Measurements from ENCODE around the gene TMEM95.

DNA sequence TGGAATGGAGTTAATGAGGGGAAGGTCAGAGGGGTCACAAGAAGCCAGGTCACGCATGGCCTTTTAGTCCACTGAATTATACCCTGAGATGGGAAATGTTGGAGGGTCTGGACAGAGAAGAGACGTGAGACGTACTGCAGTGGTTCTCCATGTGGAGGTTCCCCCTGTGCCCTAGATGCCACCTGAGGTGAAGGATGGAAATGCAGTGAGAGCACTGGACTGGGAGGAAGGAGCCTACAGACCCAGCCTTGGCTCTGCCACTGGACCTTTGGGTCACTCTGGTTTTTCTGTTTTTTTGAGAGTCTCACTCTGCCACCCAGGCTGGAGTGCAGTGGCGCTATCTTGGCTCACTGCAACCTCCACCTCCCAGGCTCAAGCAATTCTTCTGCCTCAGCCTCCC lies 41.2 kb downstream of the TMEM95 start:
- TF ChIP-seq, protein P1, sequence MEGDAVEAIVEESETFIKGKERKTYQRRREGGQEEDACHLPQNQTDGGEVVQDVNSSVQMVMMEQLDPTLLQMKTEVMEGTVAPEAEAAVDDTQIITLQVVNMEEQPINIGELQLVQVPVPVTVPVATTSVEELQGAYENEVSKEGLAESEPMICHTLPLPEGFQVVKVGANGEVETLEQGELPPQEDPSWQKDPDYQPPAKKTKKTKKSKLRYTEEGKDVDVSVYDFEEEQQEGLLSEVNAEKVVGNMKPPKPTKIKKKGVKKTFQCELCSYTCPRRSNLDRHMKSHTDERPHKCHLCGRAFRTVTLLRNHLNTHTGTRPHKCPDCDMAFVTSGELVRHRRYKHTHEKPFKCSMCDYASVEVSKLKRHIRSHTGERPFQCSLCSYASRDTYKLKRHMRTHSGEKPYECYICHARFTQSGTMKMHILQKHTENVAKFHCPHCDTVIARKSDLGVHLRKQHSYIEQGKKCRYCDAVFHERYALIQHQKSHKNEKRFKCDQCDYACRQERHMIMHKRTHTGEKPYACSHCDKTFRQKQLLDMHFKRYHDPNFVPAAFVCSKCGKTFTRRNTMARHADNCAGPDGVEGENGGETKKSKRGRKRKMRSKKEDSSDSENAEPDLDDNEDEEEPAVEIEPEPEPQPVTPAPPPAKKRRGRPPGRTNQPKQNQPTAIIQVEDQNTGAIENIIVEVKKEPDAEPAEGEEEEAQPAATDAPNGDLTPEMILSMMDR (conservative IDR thresholded peaks at IDR 0.05 in 1 of 2, IDR thresholded peaks at IDR 0.05 in 1 of 2; ENCODE audit: extremely low read depth in 1 of 2, insufficient read depth in 1 of 2, low read depth in 1 of 2, low read length in 2 of 2), result no peak
- no peak for TF ChIP-seq EZH2 (IDR thresholded peaks at IDR 0.05; ENCODE audit: borderline replicate concordance, low read length)
